HepG2 (cell line): ENCODE results near the gene PTGES. TPM values are rescaled to one million over a fixed set of nuclear protein-coding genes. Genes with fewer than 3 reads are reported as not detected.

Source experiments
- ATAC-seq: fragments of 200-7000 bp; cut with Tn5 transposase; 3 replicates; pipeline ENCODE4 v1.9.1; 2020; ENCODE audit warnings: mild to moderate bottlenecking, moderate library complexity
- BruUV-seq: library from RNA; stranded (reverse); fragments of 400-500 nt; replicated peaks from 2 replicates; lab custom pipeline; 2021; lab: Mats Ljungman, UMichigan
- CTCF ChIA-PET: fragments of 300-600 bp; formaldehyde crosslinking; extraction: SDS; loops from one replicate; lab custom pipeline; 2021; ENCODE audit warnings: low total read pairs, inconsistent platforms, low intra/inter-chr PET ratio; lab: Yijun Ruan, JAX
- POLR2A ChIA-PET: fragments of 350-600 bp; sonication (Branson Sonifier 250); formaldehyde crosslinking; loops from one replicate; lab custom pipeline; 2020; ENCODE audit warnings: antibody characterized with exemption, inconsistent platforms; lab: Yijun Ruan, JAX
- DNase-seq: peaks from one replicate; pipeline ENCODE4 v3.0.0-alpha.2; 2015; ENCODE audit warnings: low spot score
- FAIRE-seq: peaks from 3 replicates; lab custom pipeline; 2011; peaks lifted over from hg19 to GRCh38; lab: Jason Lieb, UNC
- H2AFZ ChIP-seq: one replicate; pipeline ENCODE4 v1.6.1; 2011; ENCODE audit warnings: low read length, inconsistent platforms
- H3K27ac ChIP-seq: fragments of 300-600 bp; 3 replicates; pipeline ENCODE4 v1.8.0; 2011; ENCODE audit warnings: mixed run types, mild to moderate bottlenecking, mixed read lengths, low read length, inconsistent platforms; ENCODE audit not compliant: insufficient read depth; ENCODE audit errors: extremely low read length
- H3K27me3 ChIP-seq, 2 experiments: fragments of 200-600 bp in 1 of 2; 2 replicates in 1 of 2; 3 replicates in 1 of 2; pipeline versions ENCODE4 v1.6.0 to v1.8.0; 2011; ENCODE audit warnings: low read length in 2 of 2, mild to moderate bottlenecking in 2 of 2, moderate library complexity in 2 of 2, inconsistent platforms in 1 of 2; ENCODE audit not compliant: insufficient read depth in 2 of 2, control insufficient read depth in 1 of 2
- H3K36me3 ChIP-seq, 2 experiments: fragments of 200-600 bp in 1 of 2; replicated peaks in 1 of 2; 2 replicates in 1 of 2; 3 replicates in 1 of 2; pipeline versions ENCODE4 v1.5.1 to v1.8.0; 2011; ENCODE audit warnings: low read length in 2 of 2, inconsistent platforms in 1 of 2; ENCODE audit not compliant: insufficient read depth in 2 of 2, control insufficient read depth in 1 of 2
- H3K4me1 ChIP-seq: 2 replicates; pipeline ENCODE4 v1.5.1; 2012; ENCODE audit warnings: low read length, inconsistent platforms; ENCODE audit not compliant: insufficient read depth
- H3K4me2 ChIP-seq: 2 replicates; pipeline ENCODE4 v1.6.0; 2011; ENCODE audit warnings: low read depth, low read length, inconsistent platforms
- H3K4me3 ChIP-seq, 3 experiments: fragments of 200-600 bp in 1 of 3; sonication (generic), shearing (Covaris generic) in 1 of 3; replicated peaks in 1 of 3; 2 replicates each; pipeline ENCODE4 v1.5.1; 2011 to 2016; ENCODE audit warnings: low read length in 3 of 3, inconsistent platforms in 2 of 3, low read depth in 2 of 3, mild to moderate bottlenecking in 2 of 3, control low read depth in 1 of 3, mixed read lengths in 1 of 3; ENCODE audit not compliant: insufficient read depth in 1 of 3
- H3K79me2 ChIP-seq: one replicate; pipeline ENCODE4 v1.6.1; 2011; ENCODE audit warnings: low read length, inconsistent platforms; ENCODE audit not compliant: insufficient read depth
- H3K9ac ChIP-seq: 2 replicates; pipeline ENCODE4 v1.6.0; 2011; ENCODE audit warnings: mild to moderate bottlenecking, low read depth, low read length, inconsistent platforms; ENCODE audit not compliant: insufficient read depth
- H3K9me3 ChIP-seq: 2 replicates; pipeline ENCODE4 v1.5.1; 2012; ENCODE audit warnings: mild to moderate bottlenecking, low read length
- H4K20me1 ChIP-seq: 2 replicates; pipeline ENCODE4 v1.6.0; 2011; ENCODE audit warnings: inconsistent platforms, mild to moderate bottlenecking, low read length, moderate library complexity; ENCODE audit not compliant: insufficient read depth
- CSRNP2 ChIP-seq: sonication (generic); formaldehyde crosslinking; conservative IDR thresholded peaks from 2 replicates; pipeline ENCODE4 v1.8.0; 2022; ENCODE audit warnings: low read depth, missing genetic modification reagents
- GMEB1 ChIP-seq: sonication (generic); formaldehyde crosslinking; IDR thresholded peaks from 2 replicates; pipeline ENCODE4 v1.5.1; 2020; ENCODE audit warnings: missing genetic modification reagents, mild to moderate bottlenecking, borderline replicate concordance
- HNF4A ChIP-seq: sonication (generic); formaldehyde crosslinking; IDR thresholded peaks from 2 replicates; pipeline ENCODE4 v1.4.0; 2020; ENCODE audit warnings: missing genetic modification reagents
- HNRNPL ChIP-seq: fragments of 200-400 bp; formaldehyde crosslinking; IDR thresholded peaks from 2 replicates; pipeline ENCODE4 v1.6.1; 2017; ENCODE audit warnings: mild to moderate bottlenecking, low read depth, low read length
- LBX2 ChIP-seq: sonication (generic); formaldehyde crosslinking; IDR thresholded peaks from 2 replicates; pipeline ENCODE4 v1.5.0; 2020; ENCODE audit warnings: missing genetic modification reagents, mild to moderate bottlenecking, borderline replicate concordance
- NCOR1 ChIP-seq: fragments of 200-600 bp; sonication (generic); IDR thresholded peaks from 2 replicates; pipeline ENCODE4 v1.7.0; 2017; ENCODE audit warnings: antibody characterized with exemption, low read length, borderline replicate concordance
- NFIB ChIP-seq: sonication (generic); formaldehyde crosslinking; IDR thresholded peaks from 2 replicates; pipeline ENCODE4 v1.9.0; 2021; ENCODE audit warnings: missing genetic modification reagents, mild to moderate bottlenecking, borderline replicate concordance
- NR1H2 ChIP-seq: sonication (generic); formaldehyde crosslinking; IDR thresholded peaks from 2 replicates; pipeline ENCODE4 v1.8.1; 2022; ENCODE audit warnings: low read depth, missing genetic modification reagents, borderline replicate concordance
- PAF1 ChIP-seq: IDR thresholded peaks from 2 replicates; pipeline ENCODE4 v1.6.1; 2016; ENCODE audit warnings: missing genetic modification reagents, missing compliant biosample characterization
- PLSCR1 ChIP-seq: sonication (generic); formaldehyde crosslinking; IDR thresholded peaks from 2 replicates; pipeline ENCODE4 v1.5.0; 2020; ENCODE audit warnings: missing genetic modification reagents, mild to moderate bottlenecking, borderline replicate concordance
- SSRP1 ChIP-seq: IDR thresholded peaks from 2 replicates; pipeline ENCODE4 v1.6.1; 2016; ENCODE audit warnings: control low read depth
- TERF1 ChIP-seq: sonication (generic); formaldehyde crosslinking; IDR thresholded peaks from 2 replicates; pipeline ENCODE4 v1.8.0; 2022; ENCODE audit warnings: mild to moderate bottlenecking, missing genetic modification reagents, moderate library complexity
- TGIF2 ChIP-seq: IDR thresholded peaks from 2 replicates; pipeline ENCODE4 v1.6.1; 2016; ENCODE audit warnings: control low read depth, missing compliant biosample characterization
- ZBTB37 ChIP-seq: sonication (generic); formaldehyde crosslinking; IDR thresholded peaks from 2 replicates; pipeline ENCODE4 v1.4.0; 2020; ENCODE audit warnings: mild to moderate bottlenecking, missing genetic modification reagents
- ZIK1 ChIP-seq: sonication (generic); formaldehyde crosslinking; IDR thresholded peaks from 2 replicates; pipeline ENCODE4 v1.5.0; 2020; ENCODE audit warnings: mild to moderate bottlenecking, low read depth, missing genetic modification reagents, borderline replicate concordance
- ZMYM4 ChIP-seq: sonication (generic); formaldehyde crosslinking; IDR thresholded peaks from 2 replicates; pipeline ENCODE4 v1.8.1; 2023; ENCODE audit warnings: mild to moderate bottlenecking, missing genetic modification reagents
- ZNF563 ChIP-seq: sonication (generic); formaldehyde crosslinking; IDR thresholded peaks from 2 replicates; pipeline ENCODE4 v1.8.0; 2022; ENCODE audit warnings: mild to moderate bottlenecking, moderate library complexity, missing genetic modification reagents
- ZNF589 ChIP-seq: sonication (generic); formaldehyde crosslinking; conservative IDR thresholded peaks from 2 replicates; pipeline ENCODE4 v1.8.0; 2022; ENCODE audit warnings: mild to moderate bottlenecking, moderate library complexity, missing genetic modification reagents
- ZNF790 ChIP-seq: sonication (generic); formaldehyde crosslinking; IDR thresholded peaks from 2 replicates; pipeline ENCODE4 v1.8.0; 2022; ENCODE audit warnings: missing genetic modification reagents, mild to moderate bottlenecking, borderline replicate concordance
- WGBS: methylation state at CpG from one replicate; pipeline ENCODE4 v1.1.6; 2017; ENCODE audit warnings: low lambda C conversion rate; 5-methylcytosine and 5-hydroxymethylcytosine counted together
- in situ Hi-C: cut with HindIII; loops from 2 replicates; pipeline ENCODE4 v1.10.0; 2017; ENCODE audit warnings: low pct_unique_long_range_greater_than_20kb; ENCODE audit not compliant: extremely low pct_ligation_motif_present
- intact Hi-C: fragments of 100-400 bp; cut with micrococcal nuclease; formaldehyde crosslinking; loops from one replicate; pipeline ENCODE4 v1.10.0; 2022; ENCODE audit not compliant: unreplicated experiment
- polyA plus RNA-seq, 8 experiments: library from polyadenylated mRNA; depleted of rRNA in 3 of 8; stranded (reverse) in 7 of 8; unstranded in 1 of 8; fragments of >200 nt; fragmentation: Illumina TruSeq in 4 of 8; extraction: Trizol in 4 of 8; gene quantifications; 2 replicates each; pipeline versions ENCODE4 v1.2.1 to v1.2.3, GENCODE V29; 2011 to 2016; ENCODE audit warnings: low read depth in 4 of 8, missing spikeins in 1 of 8, mixed read lengths in 1 of 8; ENCODE audit not compliant: insufficient read depth in 1 of 8
- total RNA-seq, 5 experiments: library from RNA; depleted of rRNA; stranded (reverse); fragments of >200 nt; fragmentation: Illumina TruSeq; extraction: Trizol; gene quantifications; 2 replicates each; pipeline ENCODE4 v1.2.3, GENCODE V29; 2016; ENCODE audit warnings: low read depth in 1 of 5

Gene PTGES
- total and polyA plus RNA-seq, 2 of the 13 experiments (the other 11 are each of a cell fraction or from before 2014, with no cell fraction given): 0.07 TPM; not detected in 1

- TF ChIP-seq ZMYM4 (CRISPR knock-in tag) (no peak), PAF1 (CRISPR knock-in tag) (no peak), ZNF589 (CRISPR knock-in tag) (no peak), LBX2 (CRISPR knock-in tag) (no peak), CSRNP2 (CRISPR knock-in tag) (no peak), ZIK1 (no peak), HNRNPL (no peak), TERF1 (CRISPR knock-in tag) (no peak), SSRP1 (CRISPR knock-in tag) (no peak), HNF4A (CRISPR knock-in tag) (no peak), ZBTB37 (CRISPR knock-in tag) (no peak), ZNF563 (CRISPR knock-in tag) (no peak), NCOR1 (no peak), ZNF790 (CRISPR knock-in tag) (no peak), NFIB (CRISPR knock-in tag) (no peak), TGIF2 (CRISPR knock-in tag) (no peak), NR1H2 (CRISPR knock-in tag) (no peak), PLSCR1 (CRISPR knock-in tag) (no peak), GMEB1 (CRISPR knock-in tag) (no peak)
- TF ChIP-seq, all 625 proteins: peak for 0
- no peaks in the 10 kb centered on the region for H3K79me2 ChIP-seq
- no TSS peak for BruUV-seq
- H3K4me1 ChIP-seq: no peaks in the 10 kb centered on the region
- no peak overlapping the region for H3K4me2 ChIP-seq
- H4K20me1 ChIP-seq: no peaks in the 10 kb centered on the region
- no peaks in the 10 kb centered on the region for H3K36me3 ChIP-seq
- H3K27ac ChIP-seq: no peak overlapping the region
- no peaks in the 10 kb centered on the region for H3K9me3 ChIP-seq
- DNase-seq (no peak), FAIRE-seq (no peak), ATAC-seq (no peak)
- intact Hi-C loops: no loop called here
- in situ Hi-C loops: no loop called here
- no peak overlapping the region for H3K9ac ChIP-seq
- ChIA-PET POLR2A (no interaction called here), CTCF (no interaction called here)
- 24% methylated on average over 5 of the region's 5 CpGs for WGBS
- H2AFZ ChIP-seq: no peak overlapping the region
- no peak overlapping the region for H3K4me3 ChIP-seq
- peaks cover 0 to 34% of the 10 kb centered on the region in 2 experiments; a peak in 4 of 5 replicates for H3K27me3 ChIP-seq
Observed at GRCh38 chr9:129716091-129716490, 36.8 kb downstream of the PTGES start.
